MCF 10A (cell line): ENCODE measurements around the gene PODNL1. TPM values are rescaled to one million over a fixed set of nuclear protein-coding genes. Genes with fewer than 3 reads are reported as not detected.

Source experiments
- BruUV-seq: library from RNA; stranded (reverse); fragments of 400-500 nt; replicated peaks from 2 replicates; lab custom pipeline; 2021; lab: Mats Ljungman, UMichigan
- CTCF ChIA-PET: fragments of 300-600 bp; sonication (Branson Sonifier 250); formaldehyde crosslinking; extraction: SDS; loops from one replicate; lab custom pipeline; 2021; ENCODE audit warnings: antibody characterized with exemption, inconsistent platforms; lab: Yijun Ruan, JAX
- POLR2A ChIA-PET: fragments of 300-600, 350-650 bp; sonication (Branson Sonifier 250); formaldehyde crosslinking; extraction: SDS; loops from one replicate; lab custom pipeline; 2020; ENCODE audit warnings: antibody characterized with exemption, inconsistent platforms; lab: Yijun Ruan, JAX
- DNase-seq: peaks from one replicate; pipeline ENCODE4 v3.0.0-alpha.2; 2018; ENCODE audit not compliant: unreplicated experiment
- H3K27ac Mint-ChIP-seq: one replicate; pipeline ENCODE4 v1.8.0; 2022; ENCODE audit warnings: mild to moderate bottlenecking, low read depth, mixed read lengths; ENCODE audit not compliant: unreplicated experiment
- H3K27me3 Mint-ChIP-seq: one replicate; pipeline ENCODE4 v1.8.0; 2022; ENCODE audit warnings: mixed read lengths; ENCODE audit not compliant: insufficient read depth, unreplicated experiment
- H3K36me3 Mint-ChIP-seq: one replicate; pipeline ENCODE4 v1.8.0; 2022; ENCODE audit warnings: mild to moderate bottlenecking, moderate library complexity, mixed read lengths; ENCODE audit not compliant: insufficient read depth, unreplicated experiment
- H3K4me1 Mint-ChIP-seq: one replicate; pipeline ENCODE4 v1.8.0; 2022; ENCODE audit warnings: mixed read lengths; ENCODE audit not compliant: insufficient read depth, unreplicated experiment
- H3K4me3 Mint-ChIP-seq: one replicate; pipeline ENCODE4 v1.8.0; 2022; ENCODE audit warnings: mild to moderate bottlenecking, moderate library complexity, mixed read lengths; ENCODE audit not compliant: unreplicated experiment
- H3K9me3 Mint-ChIP-seq: one replicate; pipeline ENCODE4 v1.8.0; 2022; ENCODE audit warnings: mixed read lengths; ENCODE audit not compliant: unreplicated experiment
- intact Hi-C: fragments of 100-400 bp; cut with micrococcal nuclease; formaldehyde crosslinking; loops from 2 replicates; pipeline ENCODE4 v1.14.1; 2022
- total RNA-seq: library from RNA; stranded (reverse); gene quantifications from 2 replicates; pipeline ENCODE4 v1.2.3, GENCODE V29; 2022
- TF ChIP-seq, protein P1 (sequence below): fragments of 200-600 bp; IDR thresholded peaks from one replicate; pipeline ENCODE4 v1.8.0; 2022; ENCODE audit warnings: antibody characterized with exemption, mild to moderate bottlenecking; ENCODE audit not compliant: unreplicated experiment

The PODNL1 gene
- total RNA-seq, 1 experiment from 2014 or later = 0.51 TPM

DNA sequence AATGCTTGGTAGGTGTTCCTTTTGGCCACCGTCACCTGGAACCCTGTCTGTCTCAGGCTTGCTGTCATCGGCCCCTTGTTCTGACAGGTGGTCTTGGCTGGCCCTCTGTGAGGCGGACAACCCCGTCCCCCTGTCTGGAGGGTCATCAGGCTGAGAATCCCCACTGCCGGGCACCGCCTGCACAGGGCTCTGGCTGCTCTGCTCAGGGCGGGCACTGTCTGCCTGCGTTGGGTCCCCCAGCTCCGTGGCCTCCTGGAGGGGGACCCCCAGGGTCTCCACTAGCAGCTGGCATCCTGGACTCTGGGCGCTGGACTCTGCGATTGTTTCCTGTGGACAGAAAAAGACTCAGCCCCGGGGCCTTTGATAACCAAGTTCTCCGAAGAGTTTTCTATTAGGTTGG lies 48.1 kb downstream of the PODNL1 start:
- H3K36me3 Mint-ChIP-seq = no peaks in the 10 kb centered on the region

DNA sequence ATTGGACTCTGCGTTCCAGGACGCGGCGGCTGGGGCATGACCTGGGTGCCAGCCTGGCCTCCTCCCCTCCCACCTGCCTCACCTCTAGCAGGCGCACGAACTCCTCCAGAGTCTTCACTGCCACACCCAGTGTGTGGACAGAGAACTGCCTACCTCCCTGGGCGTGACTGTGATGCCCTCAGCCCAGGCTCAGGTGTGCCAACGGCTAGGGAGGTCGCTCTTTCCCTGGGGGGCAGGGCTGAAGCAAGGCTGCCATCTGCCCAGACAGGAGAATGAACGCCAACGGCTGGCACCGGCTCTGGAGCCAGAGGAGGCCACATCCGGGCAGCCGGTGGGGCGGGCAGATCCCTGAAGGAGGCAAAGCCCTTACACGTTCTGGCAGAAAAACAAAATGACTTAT lies 49.9 kb downstream of the PODNL1 start:
- no peak overlapping the region for H3K4me3 Mint-ChIP-seq
- POLR2A ChIA-PET = interaction anchor here (0.5 to 1.0 kb wide), 4 partner anchors 115 to 833 kb away, joined by 3 to 4 read pairs (median 4); no protein-coding TSS in a partner anchor
- CTCF ChIA-PET = interaction anchor here (0.8 to 1.3 kb wide), 2 partner anchors 8 to 20 kb away, joined by 3 read pairs; no protein-coding TSS in a partner anchor
- peaks cover 7% of the 10 kb centered on the region for H3K4me1 Mint-ChIP-seq
- intact Hi-C loops = no loop called here
- H3K27me3 Mint-ChIP-seq = no peaks in the 10 kb centered on the region
- peak; percentile 41 for DNase-seq
- H3K36me3 Mint-ChIP-seq = no peaks in the 10 kb centered on the region
- H3K9me3 Mint-ChIP-seq = no peaks in the 10 kb centered on the region
- BruUV-seq = no TSS peak
- H3K27ac Mint-ChIP-seq = no peak overlapping the region
- TF ChIP-seq, protein P1, sequence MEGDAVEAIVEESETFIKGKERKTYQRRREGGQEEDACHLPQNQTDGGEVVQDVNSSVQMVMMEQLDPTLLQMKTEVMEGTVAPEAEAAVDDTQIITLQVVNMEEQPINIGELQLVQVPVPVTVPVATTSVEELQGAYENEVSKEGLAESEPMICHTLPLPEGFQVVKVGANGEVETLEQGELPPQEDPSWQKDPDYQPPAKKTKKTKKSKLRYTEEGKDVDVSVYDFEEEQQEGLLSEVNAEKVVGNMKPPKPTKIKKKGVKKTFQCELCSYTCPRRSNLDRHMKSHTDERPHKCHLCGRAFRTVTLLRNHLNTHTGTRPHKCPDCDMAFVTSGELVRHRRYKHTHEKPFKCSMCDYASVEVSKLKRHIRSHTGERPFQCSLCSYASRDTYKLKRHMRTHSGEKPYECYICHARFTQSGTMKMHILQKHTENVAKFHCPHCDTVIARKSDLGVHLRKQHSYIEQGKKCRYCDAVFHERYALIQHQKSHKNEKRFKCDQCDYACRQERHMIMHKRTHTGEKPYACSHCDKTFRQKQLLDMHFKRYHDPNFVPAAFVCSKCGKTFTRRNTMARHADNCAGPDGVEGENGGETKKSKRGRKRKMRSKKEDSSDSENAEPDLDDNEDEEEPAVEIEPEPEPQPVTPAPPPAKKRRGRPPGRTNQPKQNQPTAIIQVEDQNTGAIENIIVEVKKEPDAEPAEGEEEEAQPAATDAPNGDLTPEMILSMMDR = no peak

More for the DNA sequence above, 48.1 kb downstream of the PODNL1 start:
- no peaks in the 10 kb centered on the region for H3K27me3 Mint-ChIP-seq
- TF ChIP-seq, protein P1 = no peak
- POLR2A ChIA-PET = no interaction called here
- H3K9me3 Mint-ChIP-seq = no peaks in the 10 kb centered on the region
- CTCF ChIA-PET = no interaction called here
- H3K4me1 Mint-ChIP-seq = peaks cover 7% of the 10 kb centered on the region
- no peak for DNase-seq
- intact Hi-C loops = no loop called here
- H3K4me3 Mint-ChIP-seq = no peak overlapping the region
- H3K27ac Mint-ChIP-seq = no peak overlapping the region
- BruUV-seq = no TSS peak

DNA sequence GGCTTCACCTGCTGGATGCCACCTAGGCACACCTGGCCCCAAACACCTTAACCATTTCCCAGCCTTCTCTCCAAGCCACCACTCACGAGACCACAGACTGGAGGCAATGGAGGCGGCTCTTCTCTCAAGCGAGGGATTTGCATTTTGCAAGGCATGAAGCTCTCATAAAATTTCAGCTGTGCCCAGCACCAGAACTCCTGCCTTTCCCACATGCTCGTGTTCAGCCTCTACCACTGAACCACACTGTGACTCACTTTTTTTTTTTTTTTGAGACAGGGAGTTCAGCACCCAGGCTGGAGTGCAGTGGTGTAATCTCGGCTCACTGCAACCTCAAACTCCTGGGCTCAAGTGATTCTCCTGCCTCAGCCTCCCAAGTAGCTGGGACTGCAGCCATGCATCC lies 50.7 kb downstream of the PODNL1 start:
- intact Hi-C loops = no loop called here
- Mint-ChIP-seq H3K27ac (no peak overlapping the region), H3K36me3 (no peaks in the 10 kb centered on the region), H3K27me3 (no peaks in the 10 kb centered on the region), H3K9me3 (no peaks in the 10 kb centered on the region), H3K4me1 (peaks cover 7% of the 10 kb centered on the region), H3K4me3 (no peak overlapping the region)
- no TSS peak for BruUV-seq
- ChIA-PET CTCF (interaction anchor here (0.5 to 1.7 kb wide), 10 partner anchors 21 to 695 kb away, joined by 3 to 5 read pairs (median 3); partner anchors contain the start of gene IL27RA), POLR2A (interaction anchor here (0.6 to 1.0 kb wide), 6 partner anchors 16 to 193 kb away, joined by 3 to 4 read pairs (median 4); partner anchors contain the start of gene PODNL1)
- TF ChIP-seq, protein P1 = no peak
- DNase-seq = peak; percentile 38

DNA sequence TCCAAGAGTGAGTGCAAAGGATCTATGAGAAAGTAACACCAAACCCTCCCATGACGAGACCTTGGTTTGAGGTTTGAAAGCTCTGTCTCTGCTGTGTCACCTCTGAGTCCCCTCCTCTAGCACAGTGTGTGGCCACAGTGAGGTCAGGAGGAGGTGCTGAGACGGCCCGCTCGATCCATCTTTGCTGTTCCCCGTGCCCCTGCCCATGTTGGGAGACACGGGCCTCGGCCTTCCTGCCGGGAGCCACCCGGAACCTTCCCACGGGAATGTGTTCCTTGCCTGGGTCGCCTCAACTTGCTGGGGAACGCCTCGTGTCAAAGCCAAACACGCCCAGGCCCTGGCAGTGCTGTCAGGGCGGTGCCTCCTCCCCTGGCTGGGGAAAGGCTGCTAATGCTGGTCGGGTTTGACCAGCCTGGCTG lies 51.2 kb downstream of the PODNL1 start:
- Mint-ChIP-seq H3K27me3 (no peaks in the 10 kb centered on the region), H3K27ac (no peak overlapping the region), H3K4me1 (peaks cover 7% of the 10 kb centered on the region), H3K36me3 (no peaks in the 10 kb centered on the region), H3K9me3 (no peaks in the 10 kb centered on the region), H3K4me3 (no peak overlapping the region)
- intact Hi-C loops = no loop called here
- no peak for DNase-seq
- TF ChIP-seq, protein P1 = no peak
- POLR2A ChIA-PET = interaction anchor here (0.6 to 1.0 kb wide), 6 partner anchors 27 to 684 kb away, joined by 3 to 4 read pairs (median 3); partner anchors contain the start of gene PODNL1
- CTCF ChIA-PET = interaction anchor here (0.5 to 1.7 kb wide), 10 partner anchors 66 to 694 kb away, joined by 3 to 6 read pairs (median 4); partner anchors contain the start of gene IL27RA
- BruUV-seq = no TSS peak
